Omental fat pad (tissue), 4 donors: ENCODE data around the gene SLC8A3. TPM values are rescaled to one million over a fixed set of nuclear protein-coding genes. Genes with fewer than 3 reads are reported as not detected.
A peak's percentile ranks its signal among the peaks of the same experiment; 100 is the strongest.

ENCODE experiments used
- ATAC-seq: fragments of 150-250 bp; one replicate; pipeline ENCODE4 v1.9.1; 2016; ENCODE audit warnings: mild to moderate bottlenecking, moderate library complexity; ENCODE audit not compliant: low FRiP score
- DNase-seq: peaks from one replicate; pipeline ENCODE4 v3.0.0-alpha.2; 2019; ENCODE audit warnings: low spot score
- CTCF ChIP-seq, 3 donors: fragments of 450-650 bp; IDR thresholded peaks; one replicate each; pipeline ENCODE4 v1.5.1; 2016 to 2017; ENCODE audit warnings: antibody characterized with exemption in 3 of 3, mild to moderate bottlenecking in 3 of 3, moderate library complexity in 2 of 3
- total RNA-seq, 4 donors: library from RNA; depleted of rRNA; stranded (reverse); fragments of >200 nt; gene quantifications; one replicate each; pipeline ENCODE4 v1.1.0, GENCODE V29; 2016

The SLC8A3 gene
- total RNA-seq, 4 donors from 2014 or later, result 0.09 to 0.79 (median 0.24) TPM; not detected in 1

GRCh38 chr14:70077720-70078119 is 111.0 kb downstream of the SLC8A3 start:
- ATAC-seq (no peak), DNase-seq (no peak)
- TF ChIP-seq CTCF (IDR thresholded peaks at IDR 0.05), result no peak

GRCh38 chr14:70077005-70077404 is 111.7 kb downstream of the SLC8A3 start:
- DNase-seq, result no peak
- TF ChIP-seq CTCF (IDR thresholded peaks at IDR 0.05), result no peak
- ATAC-seq, result no peak

GRCh38 chr14:70073924-70074566 is 114.7 kb downstream of the SLC8A3 start:
- ATAC-seq, result no peak
- peak in 1 of 3 donors; percentile 52 for TF ChIP-seq CTCF (IDR thresholded peaks at IDR 0.05)
- peak; percentile 38 for DNase-seq

GRCh38 chr14:70069186-70069585 is 119.6 kb downstream of the SLC8A3 start:
- no peak for DNase-seq
- no peak for TF ChIP-seq CTCF (IDR thresholded peaks at IDR 0.05)
- no peak for ATAC-seq

- TF ChIP-seq CTCF (IDR thresholded peaks at IDR 0.05), result no peak
- DNase-seq (no peak), ATAC-seq (no peak)
Measured at GRCh38 chr14:70067810-70068209, 120.9 kb downstream of the SLC8A3 start.

- no peak for TF ChIP-seq CTCF (IDR thresholded peaks at IDR 0.05)
- no peak for DNase-seq
- no peak for ATAC-seq
Measured at GRCh38 chr14:70064136-70064865, 124.5 kb downstream of the SLC8A3 start.

- no peak for ATAC-seq
- DNase-seq, result no peak
- TF ChIP-seq CTCF (IDR thresholded peaks at IDR 0.05), result no peak
Measured at GRCh38 chr14:70061108-70061507, 127.6 kb downstream of the SLC8A3 start.
